ENCODE data around the gene PGA4.
"Not testable (repeated sequence)": the region's sequence is repeated elsewhere in the genome, so short reads cannot be mapped to it uniquely, and the experiment has no call there.

The PGA4 gene

GRCh38 chr11:61222047-61222446, at the start of gene PGA4:
Gene PGA4 (plus strand): TSS chr11:61222347. CDS start chr11:61222401, 54 bp downstream.
- not testable (repeated sequence) for H3K27me3 ChIP-seq (ENCODE audit: insufficient read depth, low read length); H3K9ac ChIP-seq (ENCODE audit: low read depth, low read length); H3K4me3 ChIP-seq (ENCODE audit: low read length); H3K9me3 ChIP-seq (ENCODE audit: insufficient read depth, low read depth, low read length); H3K27ac ChIP-seq (ENCODE audit: low read length); H3K4me1 ChIP-seq (ENCODE audit: insufficient read depth, low read length); H3K36me3 ChIP-seq (ENCODE audit: insufficient read depth, low read depth, low read length)

DNA sequence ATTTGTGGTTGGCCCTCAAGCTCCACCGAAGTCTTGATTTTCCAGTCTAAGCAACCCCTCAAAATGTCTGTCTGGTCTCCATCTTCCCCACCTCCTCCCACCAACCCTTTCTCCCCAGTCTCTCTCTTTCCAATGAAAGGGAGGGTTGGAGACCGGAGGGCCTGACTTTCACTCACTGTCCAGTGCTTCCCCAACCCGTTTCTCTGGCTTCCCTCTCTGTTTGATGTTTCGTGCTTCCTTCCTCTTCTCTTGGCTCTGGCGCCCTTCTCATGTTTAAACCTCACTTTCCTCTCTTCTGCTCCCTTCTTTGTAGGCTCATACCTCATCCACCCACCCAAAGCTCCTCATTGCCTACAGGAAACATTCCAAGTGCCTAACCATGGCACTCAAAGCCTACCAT, 49.8 kb upstream of the PGA4 start:
- Histone ChIP-seq H3K36me3 (ENCODE audit: insufficient read depth, low read depth, low read length) (no peaks in the 10 kb centered on the region), H3K4me3 (ENCODE audit: low read length) (no peak overlapping the region), H3K9ac (ENCODE audit: low read depth, low read length) (no peak overlapping the region), H3K27ac (ENCODE audit: low read length) (no peak overlapping the region), H3K9me3 (ENCODE audit: insufficient read depth, low read depth, low read length) (no peaks in the 10 kb centered on the region), H3K27me3 (ENCODE audit: insufficient read depth, low read length) (no peaks in the 10 kb centered on the region), H3K4me1 (ENCODE audit: insufficient read depth, low read length) (no peaks in the 10 kb centered on the region)

- Histone ChIP-seq H3K9me3 (ENCODE audit: insufficient read depth, low read depth, low read length) (no peaks in the 10 kb centered on the region), H3K4me1 (ENCODE audit: insufficient read depth, low read length) (no peaks in the 10 kb centered on the region), H3K36me3 (ENCODE audit: insufficient read depth, low read depth, low read length) (no peaks in the 10 kb centered on the region), H3K27me3 (ENCODE audit: insufficient read depth, low read length) (no peaks in the 10 kb centered on the region), H3K4me3 (ENCODE audit: low read length) (no peak overlapping the region), H3K27ac (ENCODE audit: low read length) (no peak overlapping the region), H3K9ac (ENCODE audit: low read depth, low read length) (no peak overlapping the region)
Measured at GRCh38 chr11:61172888-61173287, 49.3 kb upstream of the PGA4 start.

DNA sequence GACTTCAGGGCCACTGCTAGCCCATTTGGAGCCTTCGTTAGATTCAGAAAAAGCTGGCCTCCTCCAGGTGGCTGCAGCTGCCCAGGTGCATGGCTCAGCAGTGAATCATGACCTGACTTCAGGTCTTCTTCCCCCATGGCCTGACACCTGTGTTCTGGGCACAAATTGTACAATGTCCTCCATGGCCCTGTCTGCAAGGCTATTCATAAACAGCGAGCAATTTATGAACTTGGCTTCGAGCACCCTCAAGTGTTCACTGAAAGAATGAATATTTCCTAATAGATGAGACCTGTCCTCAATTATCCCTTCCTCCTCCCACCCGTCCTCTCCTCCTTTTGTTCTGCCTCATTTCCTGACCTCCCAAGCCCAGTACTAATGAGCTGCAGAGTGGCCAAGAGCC, 48.7 kb upstream of the PGA4 start:
- no peaks in the 10 kb centered on the region for H3K27me3 ChIP-seq (ENCODE audit: insufficient read depth, low read length)
- no peaks in the 10 kb centered on the region for H3K4me1 ChIP-seq (ENCODE audit: insufficient read depth, low read length)
- H3K27ac ChIP-seq (ENCODE audit: low read length), result no peak overlapping the region
- no peak overlapping the region for H3K9ac ChIP-seq (ENCODE audit: low read depth, low read length)
- H3K36me3 ChIP-seq (ENCODE audit: insufficient read depth, low read depth, low read length), result no peaks in the 10 kb centered on the region
- no peak overlapping the region for H3K4me3 ChIP-seq (ENCODE audit: low read length)
- H3K9me3 ChIP-seq (ENCODE audit: insufficient read depth, low read depth, low read length), result no peaks in the 10 kb centered on the region

- H3K9ac ChIP-seq (ENCODE audit: low read depth, low read length), result no peak overlapping the region
- H3K27me3 ChIP-seq (ENCODE audit: insufficient read depth, low read length), result no peaks in the 10 kb centered on the region
- H3K27ac ChIP-seq (ENCODE audit: low read length), result no peak overlapping the region
- no peaks in the 10 kb centered on the region for H3K9me3 ChIP-seq (ENCODE audit: insufficient read depth, low read depth, low read length)
- H3K4me3 ChIP-seq (ENCODE audit: low read length), result no peak overlapping the region
- H3K36me3 ChIP-seq (ENCODE audit: insufficient read depth, low read depth, low read length), result no peaks in the 10 kb centered on the region
- H3K4me1 ChIP-seq (ENCODE audit: insufficient read depth, low read length), result no peaks in the 10 kb centered on the region
Measured at GRCh38 chr11:61174273-61174672, 47.9 kb upstream of the PGA4 start.

DNA sequence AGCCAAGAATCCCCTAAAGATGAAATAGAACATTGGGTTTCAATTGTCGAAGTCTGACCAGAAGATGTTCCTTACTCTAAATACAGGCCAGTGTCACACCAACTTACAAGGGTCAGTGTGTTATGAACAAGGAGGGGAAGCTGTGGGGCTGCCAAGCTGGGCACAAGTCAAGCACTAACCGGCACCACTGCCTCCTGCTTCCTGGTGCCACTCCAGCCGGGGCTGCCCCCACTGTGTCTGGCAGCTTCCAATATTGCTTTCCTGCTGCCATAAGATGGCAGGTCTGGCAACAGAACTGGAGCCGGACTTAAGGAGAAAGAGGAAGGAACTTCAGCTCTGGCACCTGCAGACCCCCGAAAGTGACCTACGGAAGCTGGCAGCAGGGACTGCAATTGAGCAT, 47.2 kb upstream of the PGA4 start:
- Histone ChIP-seq H3K4me3 (ENCODE audit: low read length) (no peak overlapping the region), H3K27ac (ENCODE audit: low read length) (no peak overlapping the region), H3K36me3 (ENCODE audit: insufficient read depth, low read depth, low read length) (no peaks in the 10 kb centered on the region), H3K9me3 (ENCODE audit: insufficient read depth, low read depth, low read length) (no peaks in the 10 kb centered on the region), H3K9ac (ENCODE audit: low read depth, low read length) (no peak overlapping the region), H3K27me3 (ENCODE audit: insufficient read depth, low read length) (no peaks in the 10 kb centered on the region), H3K4me1 (ENCODE audit: insufficient read depth, low read length) (no peaks in the 10 kb centered on the region)

- Histone ChIP-seq H3K36me3 (ENCODE audit: insufficient read depth, low read depth, low read length) (no peaks in the 10 kb centered on the region), H3K9ac (ENCODE audit: low read depth, low read length) (no peak overlapping the region), H3K27me3 (ENCODE audit: insufficient read depth, low read length) (no peaks in the 10 kb centered on the region), H3K27ac (ENCODE audit: low read length) (no peak overlapping the region), H3K9me3 (ENCODE audit: insufficient read depth, low read depth, low read length) (no peaks in the 10 kb centered on the region), H3K4me3 (ENCODE audit: low read length) (no peak overlapping the region), H3K4me1 (ENCODE audit: insufficient read depth, low read length) (no peaks in the 10 kb centered on the region)
Measured at GRCh38 chr11:61176446-61176845, 45.7 kb upstream of the PGA4 start.

DNA sequence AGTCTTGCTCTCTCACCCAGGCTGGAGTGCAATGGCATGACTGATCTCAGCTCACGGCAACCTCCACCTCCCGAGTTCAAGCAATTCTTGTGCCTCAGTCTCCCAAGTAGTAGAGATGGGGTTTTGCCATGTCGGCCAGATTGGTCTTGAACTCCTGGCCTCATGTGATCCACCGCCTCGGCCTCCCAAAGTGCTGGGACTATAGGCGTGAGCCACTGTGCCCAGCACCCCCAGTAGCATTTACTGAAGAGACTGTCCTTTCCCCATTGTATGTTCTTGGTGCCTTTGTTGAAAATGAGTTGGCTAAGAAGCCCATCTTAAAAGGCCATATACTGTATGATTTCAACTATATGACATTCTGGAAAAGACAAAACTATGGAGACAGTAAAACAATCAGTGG, 41.9 kb upstream of the PGA4 start:
- not testable (repeated sequence) for H3K36me3 ChIP-seq (ENCODE audit: insufficient read depth, low read depth, low read length); H3K27ac ChIP-seq (ENCODE audit: low read length); H3K4me3 ChIP-seq (ENCODE audit: low read length); H3K9ac ChIP-seq (ENCODE audit: low read depth, low read length); H3K4me1 ChIP-seq (ENCODE audit: insufficient read depth, low read length); H3K9me3 ChIP-seq (ENCODE audit: insufficient read depth, low read depth, low read length); H3K27me3 ChIP-seq (ENCODE audit: insufficient read depth, low read length)

GRCh38 chr11:61181489-61181888, 40.7 kb upstream of the PGA4 start:
- Histone ChIP-seq H3K27me3 (ENCODE audit: insufficient read depth, low read length) (no peaks in the 10 kb centered on the region), H3K27ac (ENCODE audit: low read length) (no peak overlapping the region), H3K9me3 (ENCODE audit: insufficient read depth, low read depth, low read length) (no peaks in the 10 kb centered on the region), H3K4me3 (ENCODE audit: low read length) (no peak overlapping the region), H3K9ac (ENCODE audit: low read depth, low read length) (no peak overlapping the region), H3K36me3 (ENCODE audit: insufficient read depth, low read depth, low read length) (no peaks in the 10 kb centered on the region), H3K4me1 (ENCODE audit: insufficient read depth, low read length) (no peaks in the 10 kb centered on the region)

- Histone ChIP-seq H3K27ac (ENCODE audit: low read length) (no peak overlapping the region), H3K36me3 (ENCODE audit: insufficient read depth, low read depth, low read length) (no peaks in the 10 kb centered on the region), H3K9ac (ENCODE audit: low read depth, low read length) (no peak overlapping the region), H3K9me3 (ENCODE audit: insufficient read depth, low read depth, low read length) (no peaks in the 10 kb centered on the region), H3K4me1 (ENCODE audit: insufficient read depth, low read length) (no peaks in the 10 kb centered on the region), H3K27me3 (ENCODE audit: insufficient read depth, low read length) (no peaks in the 10 kb centered on the region), H3K4me3 (ENCODE audit: low read length) (no peak overlapping the region)
Measured at GRCh38 chr11:61183645-61184044, 38.5 kb upstream of the PGA4 start.

GRCh38 chr11:61186504-61186903, 35.6 kb upstream of the PGA4 start:
- no peaks in the 10 kb centered on the region for H3K36me3 ChIP-seq (ENCODE audit: insufficient read depth, low read depth, low read length)
- no peaks in the 10 kb centered on the region for H3K27me3 ChIP-seq (ENCODE audit: insufficient read depth, low read length)
- no peak overlapping the region for H3K27ac ChIP-seq (ENCODE audit: low read length)
- no peak overlapping the region for H3K4me3 ChIP-seq (ENCODE audit: low read length)
- H3K4me1 ChIP-seq (ENCODE audit: insufficient read depth, low read length), result no peaks in the 10 kb centered on the region
- no peak overlapping the region for H3K9ac ChIP-seq (ENCODE audit: low read depth, low read length)
- H3K9me3 ChIP-seq (ENCODE audit: insufficient read depth, low read depth, low read length), result no peaks in the 10 kb centered on the region

DNA sequence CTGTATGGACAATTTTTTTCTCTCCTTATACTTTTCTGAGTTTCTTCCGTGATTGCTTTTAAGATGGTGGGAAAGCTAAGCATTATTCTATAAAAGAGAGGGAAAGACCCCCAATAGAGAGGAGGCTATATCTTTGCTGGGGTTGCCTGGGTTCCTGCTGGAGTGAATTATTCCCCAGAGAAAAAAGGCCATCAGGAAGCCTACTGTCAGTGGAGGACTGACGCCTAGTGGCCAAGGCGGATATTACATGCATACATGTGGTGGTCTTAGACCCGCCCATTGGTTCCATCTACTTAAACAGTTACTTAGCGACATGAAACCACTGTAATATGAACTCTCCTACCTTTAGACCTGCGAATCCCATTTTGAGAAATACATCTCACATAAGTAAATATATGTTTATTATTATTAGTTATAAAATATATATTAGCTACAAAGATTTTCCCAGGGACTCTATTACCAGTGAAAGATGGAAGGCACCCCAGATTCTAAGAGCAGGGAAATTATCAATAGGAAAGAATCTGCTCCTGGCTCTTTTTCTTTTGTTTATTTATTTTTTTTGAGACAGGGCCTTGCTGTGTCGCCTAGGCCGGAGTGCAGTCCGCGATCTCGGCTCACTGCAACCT, 34.5 kb upstream of the PGA4 start:
- no peaks in the 10 kb centered on the region for H3K36me3 ChIP-seq (ENCODE audit: insufficient read depth, low read depth, low read length)
- no peaks in the 10 kb centered on the region for H3K4me1 ChIP-seq (ENCODE audit: insufficient read depth, low read length)
- no peak overlapping the region for H3K4me3 ChIP-seq (ENCODE audit: low read length)
- no peaks in the 10 kb centered on the region for H3K27me3 ChIP-seq (ENCODE audit: insufficient read depth, low read length)
- no peak overlapping the region for H3K27ac ChIP-seq (ENCODE audit: low read length)
- no peak overlapping the region for H3K9ac ChIP-seq (ENCODE audit: low read depth, low read length)
- H3K9me3 ChIP-seq (ENCODE audit: insufficient read depth, low read depth, low read length), result no peaks in the 10 kb centered on the region

DNA sequence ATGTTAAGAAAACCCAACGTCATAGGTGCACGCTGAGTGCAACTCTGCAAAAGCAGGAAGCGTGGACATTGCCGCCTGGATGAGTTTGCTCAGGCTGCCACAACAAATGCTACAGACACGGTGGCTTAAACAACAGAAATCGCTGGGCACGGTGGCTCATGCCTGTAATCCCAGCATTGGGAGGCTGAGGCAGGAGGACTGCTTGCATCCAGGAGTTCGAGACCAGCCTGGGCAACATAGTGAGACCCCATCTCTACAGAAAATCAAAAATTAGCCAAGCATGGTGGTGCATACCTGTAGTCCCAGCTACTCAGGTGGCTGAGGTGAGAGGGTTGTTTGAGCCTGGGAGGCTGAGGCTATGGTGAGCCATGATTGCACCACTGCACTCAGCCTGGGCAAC, 32.2 kb upstream of the PGA4 start:
- Histone ChIP-seq H3K9ac (ENCODE audit: low read depth, low read length) (no peak overlapping the region), H3K27ac (ENCODE audit: low read length) (no peak overlapping the region), H3K4me3 (ENCODE audit: low read length) (no peak overlapping the region), H3K9me3 (ENCODE audit: insufficient read depth, low read depth, low read length) (no peaks in the 10 kb centered on the region), H3K4me1 (ENCODE audit: insufficient read depth, low read length) (no peaks in the 10 kb centered on the region), H3K36me3 (ENCODE audit: insufficient read depth, low read depth, low read length) (no peaks in the 10 kb centered on the region), H3K27me3 (ENCODE audit: insufficient read depth, low read length) (no peaks in the 10 kb centered on the region)

All from iPS-20b (cell line).